HepG2 (cell line): ENCODE measurements around the gene BCKDHA. TPM values are rescaled to one million over a fixed set of nuclear protein-coding genes. Genes with fewer than 3 reads are reported as not detected.
A peak's percentile ranks its signal among the peaks of the same experiment; 100 is the strongest.

Experiments used
- FOSL1 ChIP-seq: sonication (generic); formaldehyde crosslinking; IDR thresholded peaks from 2 replicates; pipeline ENCODE4 v1.9.0; 2021; ENCODE audit warnings: missing genetic modification reagents, borderline replicate concordance
- FOXJ3 ChIP-seq: sonication (generic); formaldehyde crosslinking; IDR thresholded peaks from 2 replicates; pipeline ENCODE4 v1.4.0; 2020; ENCODE audit warnings: missing genetic modification reagents, mild to moderate bottlenecking, borderline replicate concordance
- GATAD2A ChIP-seq: IDR thresholded peaks from 2 replicates; pipeline ENCODE4 v1.6.1; 2016
- HNRNPUL1 ChIP-seq: fragments of 200-400 bp; formaldehyde crosslinking; IDR thresholded peaks from 2 replicates; pipeline ENCODE4 v1.6.1; 2017; ENCODE audit warnings: low read depth, mild to moderate bottlenecking, low read length, moderate library complexity
- HOXA9 ChIP-seq: sonication (generic); formaldehyde crosslinking; IDR thresholded peaks from 2 replicates; pipeline ENCODE4 v1.8.1; 2022; ENCODE audit warnings: missing genetic modification reagents, mild to moderate bottlenecking, moderate library complexity, borderline replicate concordance
- HOXD1 ChIP-seq: sonication (generic); formaldehyde crosslinking; IDR thresholded peaks from 2 replicates; pipeline ENCODE4 v1.5.0; 2020; ENCODE audit warnings: missing genetic modification reagents
- KDM2A ChIP-seq: sonication (generic); formaldehyde crosslinking; IDR thresholded peaks from 2 replicates; pipeline ENCODE4 v1.4.0; 2020; ENCODE audit warnings: low read depth, missing genetic modification reagents, borderline replicate concordance
- POGZ ChIP-seq: sonication (generic); formaldehyde crosslinking; IDR thresholded peaks from 2 replicates; pipeline ENCODE4 v1.4.0; 2020; ENCODE audit warnings: mild to moderate bottlenecking, missing genetic modification reagents
- SIX1 ChIP-seq: sonication (generic); formaldehyde crosslinking; IDR thresholded peaks from 2 replicates; pipeline ENCODE4 v1.4.0; 2020; ENCODE audit warnings: missing genetic modification reagents, borderline replicate concordance
- SMYD3 ChIP-seq: sonication (generic); formaldehyde crosslinking; IDR thresholded peaks from 2 replicates; pipeline ENCODE4 v1.8.1; 2023; ENCODE audit warnings: mild to moderate bottlenecking, missing genetic modification reagents
- SNRNP70 ChIP-seq: fragments of 200-400 bp; formaldehyde crosslinking; IDR thresholded peaks from 2 replicates; pipeline ENCODE4 v1.6.1; 2017; ENCODE audit warnings: mild to moderate bottlenecking, low read depth, low read length, moderate library complexity
- TFDP1 ChIP-seq: IDR thresholded peaks from 2 replicates; pipeline ENCODE4 v1.6.1; 2016; ENCODE audit warnings: missing compliant biosample characterization, missing genetic modification reagents, borderline replicate concordance
- TOPORS ChIP-seq: sonication (generic); formaldehyde crosslinking; IDR thresholded peaks from 2 replicates; pipeline ENCODE4 v1.8.0; 2023; ENCODE audit warnings: mild to moderate bottlenecking, missing genetic modification reagents
- ZBTB25 ChIP-seq: IDR thresholded peaks from 2 replicates; pipeline ENCODE4 v1.6.1; 2018; ENCODE audit warnings: missing genetic modification reagents
- ZBTB44 ChIP-seq: sonication (generic); formaldehyde crosslinking; IDR thresholded peaks from 2 replicates; pipeline ENCODE4 v1.4.0; 2020; ENCODE audit warnings: missing genetic modification reagents
- ZC3H4 ChIP-seq: sonication (generic); formaldehyde crosslinking; IDR thresholded peaks from 2 replicates; pipeline ENCODE4 v1.4.0; 2020; ENCODE audit warnings: missing genetic modification reagents, borderline replicate concordance
- ZNF138 ChIP-seq: sonication (generic); formaldehyde crosslinking; IDR thresholded peaks from 2 replicates; pipeline ENCODE4 v1.5.0; 2020; ENCODE audit warnings: mild to moderate bottlenecking, low read depth, missing genetic modification reagents
- ZNF234 ChIP-seq: sonication (generic); formaldehyde crosslinking; conservative IDR thresholded peaks from 2 replicates; pipeline ENCODE4 v1.5.1; 2020; ENCODE audit warnings: mild to moderate bottlenecking, missing genetic modification reagents
- ZNF468 ChIP-seq: sonication (generic); formaldehyde crosslinking; IDR thresholded peaks from 2 replicates; pipeline ENCODE4 v1.8.0; 2022; ENCODE audit warnings: mild to moderate bottlenecking, moderate library complexity, missing genetic modification reagents
- ZNF546 ChIP-seq: sonication (generic); formaldehyde crosslinking; conservative IDR thresholded peaks from 2 replicates; pipeline ENCODE4 v1.8.1; 2023; ENCODE audit warnings: mild to moderate bottlenecking, missing genetic modification reagents
- ZNF552 ChIP-seq: sonication (generic); formaldehyde crosslinking; IDR thresholded peaks from 2 replicates; pipeline ENCODE4 v1.9.0; 2022; ENCODE audit warnings: missing genetic modification reagents, mild to moderate bottlenecking, borderline replicate concordance
- ZNF564 ChIP-seq: sonication (generic); formaldehyde crosslinking; IDR thresholded peaks from 2 replicates; pipeline ENCODE4 v1.8.1; 2023; ENCODE audit warnings: mild to moderate bottlenecking, missing genetic modification reagents
- ZNF580 ChIP-seq: IDR thresholded peaks from 2 replicates; pipeline ENCODE4 v1.6.1; 2016; ENCODE audit warnings: low read depth, borderline replicate concordance
- ZNF615 ChIP-seq: sonication (generic); formaldehyde crosslinking; IDR thresholded peaks from 2 replicates; pipeline ENCODE4 v1.5.0; 2020; ENCODE audit warnings: mild to moderate bottlenecking, missing genetic modification reagents, borderline replicate concordance
- ZNF713 ChIP-seq: sonication (generic); formaldehyde crosslinking; IDR thresholded peaks from 2 replicates; pipeline ENCODE4 v1.4.0; 2020; ENCODE audit warnings: mild to moderate bottlenecking, missing genetic modification reagents
- ZSCAN20 ChIP-seq: sonication (generic); formaldehyde crosslinking; IDR thresholded peaks from 2 replicates; pipeline ENCODE4 v1.4.0; 2020; ENCODE audit warnings: missing genetic modification reagents, mild to moderate bottlenecking, borderline replicate concordance
- ZSCAN22 ChIP-seq: sonication (generic); formaldehyde crosslinking; IDR thresholded peaks from 2 replicates; pipeline ENCODE4 v1.4.0; 2020; ENCODE audit warnings: mild to moderate bottlenecking, missing genetic modification reagents
- polyA plus RNA-seq, 8 experiments: library from polyadenylated mRNA; depleted of rRNA in 3 of 8; stranded (reverse) in 7 of 8; unstranded in 1 of 8; fragments of >200 nt; fragmentation: Illumina TruSeq in 4 of 8; extraction: Trizol in 4 of 8; gene quantifications; 2 replicates each; pipeline versions ENCODE4 v1.2.1 to v1.2.3, GENCODE V29; 2011 to 2016; ENCODE audit warnings: low read depth in 4 of 8, missing spikeins in 1 of 8, mixed read lengths in 1 of 8; ENCODE audit not compliant: insufficient read depth in 1 of 8
- total RNA-seq, 5 experiments: library from RNA; depleted of rRNA; stranded (reverse); fragments of >200 nt; fragmentation: Illumina TruSeq; extraction: Trizol; gene quantifications; 2 replicates each; pipeline ENCODE4 v1.2.3, GENCODE V29; 2016; ENCODE audit warnings: low read depth in 1 of 5

Gene BCKDHA
- total and polyA plus RNA-seq, 2 of the 13 experiments (the other 11 are each of a cell fraction or from before 2014, with no cell fraction given), result 11.8 to 31.5 TPM

- TF ChIP-seq ZSCAN22 (CRISPR knock-in tag), result no peak
- TF ChIP-seq HOXD1 (CRISPR knock-in tag), result 0 out of 2 replicates have a peak, but pooled peaks have one; percentile 15
- TF ChIP-seq ZC3H4 (CRISPR knock-in tag), result no peak
- TF ChIP-seq SNRNP70, result no peak
- no peak for TF ChIP-seq ZNF546
- TF ChIP-seq ZNF564 (CRISPR knock-in tag), result no peak; the same call in 1 of the 2 replicates
- TF ChIP-seq ZBTB44 (CRISPR knock-in tag), result no peak
- TF ChIP-seq KDM2A (CRISPR knock-in tag), result peak; percentile 63
- TF ChIP-seq HOXA9, result no peak
- no peak for TF ChIP-seq SMYD3 (CRISPR knock-in tag)
- no peak for TF ChIP-seq POGZ (CRISPR knock-in tag)
- TF ChIP-seq ZNF234 (CRISPR knock-in tag), result peak; percentile 6; the same call in 1 of the 2 replicates
- TF ChIP-seq TFDP1 (CRISPR knock-in tag), result peak; percentile 16; the same call in 1 of the 2 replicates
- TF ChIP-seq ZNF580 (CRISPR knock-in tag), result 0 out of 2 replicates have a peak, but pooled peaks have one; percentile 55
- TF ChIP-seq TOPORS (CRISPR knock-in tag), result 0 out of 2 replicates have a peak, but pooled peaks have one; percentile 5
- no peak for TF ChIP-seq FOSL1 (CRISPR knock-in tag)
- no peak for TF ChIP-seq ZNF138 (CRISPR knock-in tag)
- TF ChIP-seq ZNF468 (CRISPR knock-in tag), result no peak
- TF ChIP-seq GATAD2A (CRISPR knock-in tag), result 0 out of 2 replicates have a peak, but pooled peaks have one; percentile 20
- no peak for TF ChIP-seq SIX1 (CRISPR knock-in tag)
- no peak for TF ChIP-seq HNRNPUL1
- 0 out of 2 replicates have a peak, but pooled peaks have one; percentile 20 for TF ChIP-seq FOXJ3
- TF ChIP-seq ZNF615 (CRISPR knock-in tag), result no peak
- 0 out of 2 replicates have a peak, but pooled peaks have one; percentile 43 for TF ChIP-seq ZNF552 (CRISPR knock-in tag)
- no peak for TF ChIP-seq ZNF713 (CRISPR knock-in tag)
- TF ChIP-seq ZSCAN20, result no peak
- no peak for TF ChIP-seq ZBTB25
Observed at GRCh38 chr19:41352609-41353465, 44.8 kb upstream of the BCKDHA start (continued).
